ENCODE measurements around the gene EEF1E1.

DNA sequence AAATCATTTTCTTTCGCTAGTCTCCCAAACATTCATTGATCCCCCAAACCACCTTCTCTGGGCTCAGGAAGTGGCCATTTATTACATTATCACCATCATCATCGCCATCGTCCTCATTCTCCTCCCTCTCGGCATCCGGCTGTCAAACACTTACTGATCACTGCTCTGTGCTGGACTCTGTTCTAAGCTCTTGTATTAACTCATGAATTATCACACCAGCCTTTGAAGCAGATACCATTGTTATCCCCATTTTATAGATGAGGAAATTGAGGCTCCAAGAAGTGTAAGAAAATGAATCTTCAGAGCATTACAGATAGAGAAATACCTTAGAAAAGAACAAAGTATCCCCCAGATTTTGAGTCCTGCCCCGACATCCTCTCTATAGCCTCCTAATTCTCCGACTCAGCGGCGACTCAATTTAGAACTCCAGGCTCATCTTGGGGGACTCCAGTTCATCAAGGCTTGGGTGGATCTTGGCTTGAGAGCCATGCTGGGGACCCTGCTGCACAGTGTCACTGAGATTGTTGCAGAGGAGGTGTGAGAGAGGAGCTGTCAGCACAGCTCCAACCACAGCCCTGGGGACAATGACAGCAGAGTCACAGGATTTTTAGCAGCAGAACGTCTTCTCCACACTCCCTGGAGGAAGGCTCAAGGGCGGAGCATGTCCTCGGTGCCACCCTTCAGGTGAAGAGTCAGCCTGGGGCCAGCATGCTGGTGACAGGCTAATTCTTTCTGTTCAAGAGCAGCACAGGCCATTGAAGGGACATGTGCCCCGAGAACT is 6.6 kb upstream of the EEF1E1 start:
- TF ChIP-seq KLF10 (CRISPR knock-in tag; IDR thresholded peaks at IDR 0.05), result no peak
- no peak for TF ChIP-seq MAZ (CRISPR knock-in tag; conservative IDR thresholded peaks at IDR 0.05 in 1 of 2, IDR thresholded peaks at IDR 0.05 in 1 of 2)
